ENCODE results near the gene NPC1L1.
A peak's percentile ranks its signal among the peaks of the same experiment; 100 is the strongest.

The NPC1L1 gene

DNA sequence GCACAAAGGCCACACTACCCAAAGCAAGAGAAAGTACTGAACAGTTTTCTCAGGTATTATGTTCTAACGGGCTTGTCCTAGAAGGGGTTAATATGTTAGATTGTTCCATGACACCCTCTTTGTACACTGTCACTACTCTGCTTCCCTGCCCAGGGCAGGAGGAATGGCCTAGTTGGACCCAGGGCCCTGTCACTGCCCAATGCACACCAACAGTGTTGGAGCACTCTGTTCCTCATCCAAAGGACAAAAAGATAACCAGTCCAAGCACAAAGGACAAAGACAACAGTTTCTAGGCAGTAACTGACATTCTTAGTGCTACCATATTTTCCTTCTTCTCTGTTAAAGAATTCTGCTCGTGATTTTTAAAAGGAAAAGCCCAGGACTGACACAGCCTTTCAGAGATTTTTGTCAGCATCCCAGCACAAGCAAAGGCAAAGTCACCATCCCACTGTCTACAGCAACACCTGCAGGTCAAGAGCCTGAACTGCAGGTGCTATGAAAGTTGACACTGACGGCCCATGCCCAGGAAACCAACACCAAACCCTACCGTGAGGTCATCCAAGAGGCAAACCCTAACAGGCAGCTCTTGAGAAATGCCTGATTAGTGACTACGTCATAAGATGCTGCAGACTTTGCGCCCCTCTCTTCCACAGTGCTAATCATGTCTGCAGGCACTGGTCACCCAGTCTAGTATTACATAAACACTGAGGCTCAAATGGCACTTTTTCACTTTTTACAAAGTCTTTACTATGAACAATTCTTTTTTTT, 63.9 kb downstream of the NPC1L1 start:
- Histone ChIP-seq H3K4me2 (ENCODE audit: low read depth, low read length, poor library complexity, severe bottlenecking) (no peak overlapping the region), H3K9me2 (replicated peaks; ENCODE audit: insufficient read depth, low read length) (no peaks in the 10 kb centered on the region), H3K9ac (ENCODE audit: low read length) (no peak overlapping the region), H3K4me3 (ENCODE audit: insufficient read depth, low read length, poor library complexity, severe bottlenecking) (no peak overlapping the region), H3K79me2 (ENCODE audit: insufficient read depth, low read length) (peaks cover 25% of the 10 kb centered on the region), H3K36me3 (ENCODE audit: low read length) (peaks cover 46% of the 10 kb centered on the region), H3K27me3 (ENCODE audit: low read length) (no peaks in the 10 kb centered on the region), H3K27ac (ENCODE audit: low read depth, low read length) (no peak overlapping the region), H3K9me3 (ENCODE audit: insufficient read depth, low read length) (no peaks in the 10 kb centered on the region), H4K20me1 (ENCODE audit: low read depth, low read length) (peaks cover 19% of the 10 kb centered on the region), H3F3A (ENCODE audit: insufficient read depth) (no peaks in the 10 kb centered on the region), H2AFZ (ENCODE audit: low read depth, low read length, severe bottlenecking) (no peak overlapping the region)
- TF ChIP-seq EZH2phosphoT487 (conservative IDR thresholded peaks at IDR 0.05; ENCODE audit: low read length) = no peak
- TF ChIP-seq, protein P1, sequence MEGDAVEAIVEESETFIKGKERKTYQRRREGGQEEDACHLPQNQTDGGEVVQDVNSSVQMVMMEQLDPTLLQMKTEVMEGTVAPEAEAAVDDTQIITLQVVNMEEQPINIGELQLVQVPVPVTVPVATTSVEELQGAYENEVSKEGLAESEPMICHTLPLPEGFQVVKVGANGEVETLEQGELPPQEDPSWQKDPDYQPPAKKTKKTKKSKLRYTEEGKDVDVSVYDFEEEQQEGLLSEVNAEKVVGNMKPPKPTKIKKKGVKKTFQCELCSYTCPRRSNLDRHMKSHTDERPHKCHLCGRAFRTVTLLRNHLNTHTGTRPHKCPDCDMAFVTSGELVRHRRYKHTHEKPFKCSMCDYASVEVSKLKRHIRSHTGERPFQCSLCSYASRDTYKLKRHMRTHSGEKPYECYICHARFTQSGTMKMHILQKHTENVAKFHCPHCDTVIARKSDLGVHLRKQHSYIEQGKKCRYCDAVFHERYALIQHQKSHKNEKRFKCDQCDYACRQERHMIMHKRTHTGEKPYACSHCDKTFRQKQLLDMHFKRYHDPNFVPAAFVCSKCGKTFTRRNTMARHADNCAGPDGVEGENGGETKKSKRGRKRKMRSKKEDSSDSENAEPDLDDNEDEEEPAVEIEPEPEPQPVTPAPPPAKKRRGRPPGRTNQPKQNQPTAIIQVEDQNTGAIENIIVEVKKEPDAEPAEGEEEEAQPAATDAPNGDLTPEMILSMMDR (IDR thresholded peaks at IDR 0.05; ENCODE audit: insufficient read depth, low read length, poor library complexity, severe bottlenecking) = peak; percentile 97

GRCh38 chr7:44476313-44476712, 64.8 kb downstream of the NPC1L1 start:
- H3K36me3 ChIP-seq (ENCODE audit: low read length) = peaks cover 42% of the 10 kb centered on the region
- H3K9ac ChIP-seq (ENCODE audit: low read length) = no peak overlapping the region

DNA sequence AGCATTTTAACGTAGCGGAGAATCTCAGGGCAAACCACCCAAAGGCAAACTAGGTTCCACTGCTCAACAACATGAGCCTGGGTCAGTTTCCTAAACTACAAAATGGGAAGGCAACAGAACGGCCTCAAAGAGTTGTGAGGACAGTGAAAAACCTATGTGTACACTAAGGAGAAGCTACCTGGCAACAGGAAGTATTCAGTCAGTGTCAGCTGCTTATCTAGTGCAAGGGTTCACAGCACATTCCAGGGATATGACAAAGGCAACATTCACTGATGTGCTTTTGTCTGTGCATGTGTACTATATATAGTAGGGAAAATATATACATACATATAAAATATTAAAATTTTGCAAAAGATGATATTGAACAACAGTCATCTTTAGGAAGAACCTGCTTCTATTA, 67.8 kb downstream of the NPC1L1 start:
- peaks cover 24% of the 10 kb centered on the region for H3K36me3 ChIP-seq (ENCODE audit: low read length)
- no peak for TF ChIP-seq EZH2phosphoT487 (conservative IDR thresholded peaks at IDR 0.05; ENCODE audit: low read length)
- TF ChIP-seq, protein P1 (IDR thresholded peaks at IDR 0.05; ENCODE audit: insufficient read depth, low read length, poor library complexity, severe bottlenecking) = no peak

More at GRCh38 chr7:44476313-44476712, 64.8 kb downstream of the NPC1L1 start:
- TF ChIP-seq, protein P1 (IDR thresholded peaks at IDR 0.05; ENCODE audit: insufficient read depth, low read length, poor library complexity, severe bottlenecking) = no peak
- no peak for TF ChIP-seq EZH2phosphoT487 (conservative IDR thresholded peaks at IDR 0.05; ENCODE audit: low read length)
- no peaks in the 10 kb centered on the region for H3K27me3 ChIP-seq (ENCODE audit: low read length)
- no peak overlapping the region for H3K4me2 ChIP-seq (ENCODE audit: low read depth, low read length, poor library complexity, severe bottlenecking)
- no peaks in the 10 kb centered on the region for H3K9me3 ChIP-seq (ENCODE audit: insufficient read depth, low read length)
- H3K4me3 ChIP-seq (ENCODE audit: insufficient read depth, low read length, poor library complexity, severe bottlenecking) = no peak overlapping the region
- H3K79me2 ChIP-seq (ENCODE audit: insufficient read depth, low read length) = peaks cover 23% of the 10 kb centered on the region; the same call in 1 of the 2 replicates
- no peak overlapping the region for H2AFZ ChIP-seq (ENCODE audit: low read depth, low read length, severe bottlenecking)
- peaks cover 20% of the 10 kb centered on the region for H4K20me1 ChIP-seq (ENCODE audit: low read depth, low read length)
- H3K9me2 ChIP-seq (replicated peaks; ENCODE audit: insufficient read depth, low read length) = no peaks in the 10 kb centered on the region
- no peaks in the 10 kb centered on the region for H3F3A ChIP-seq (ENCODE audit: insufficient read depth)
- H3K27ac ChIP-seq (ENCODE audit: low read depth, low read length) = no peak overlapping the region

More for the DNA sequence above, 67.8 kb downstream of the NPC1L1 start:
- no peaks in the 10 kb centered on the region for H3K9me2 ChIP-seq (replicated peaks; ENCODE audit: insufficient read depth, low read length)
- H2AFZ ChIP-seq (ENCODE audit: low read depth, low read length, severe bottlenecking) = no peak overlapping the region
- no peak overlapping the region for H3K4me3 ChIP-seq (ENCODE audit: insufficient read depth, low read length, poor library complexity, severe bottlenecking)
- no peak overlapping the region for H3K27ac ChIP-seq (ENCODE audit: low read depth, low read length)
- H3K9ac ChIP-seq (ENCODE audit: low read length) = no peak overlapping the region
- H3K9me3 ChIP-seq (ENCODE audit: insufficient read depth, low read length) = no peaks in the 10 kb centered on the region
- H3F3A ChIP-seq (ENCODE audit: insufficient read depth) = no peaks in the 10 kb centered on the region
- H3K27me3 ChIP-seq (ENCODE audit: low read length) = no peaks in the 10 kb centered on the region
- peaks cover 34% of the 10 kb centered on the region; the same call in 1 of the 2 replicates for H3K79me2 ChIP-seq (ENCODE audit: insufficient read depth, low read length)
- peaks cover 27% of the 10 kb centered on the region for H4K20me1 ChIP-seq (ENCODE audit: low read depth, low read length)
- H3K4me2 ChIP-seq (ENCODE audit: low read depth, low read length, poor library complexity, severe bottlenecking) = no peak overlapping the region

Measured in SU-DHL-6 (cell line).